Body of pancreas (tissue), 4 donors: ENCODE results near the gene HABP4.

Experiments
- POLR2A ChIP-seq, 3 donors: fragments of 450-650 bp; IDR thresholded peaks; one replicate each; pipeline ENCODE4 v1.6.1; 2016; ENCODE audit warnings: antibody characterized with exemption in 3 of 3, mild to moderate bottlenecking in 2 of 3
- TF ChIP-seq, protein P1 (sequence below), 7 experiments: fragments of 450-650 bp in 4 of 7; fragments of 200-600 bp in 3 of 7; sonication (generic) in 3 of 7; IDR thresholded peaks; one replicate each; pipeline ENCODE4 v1.5.1; 2016 to 2019; ENCODE audit warnings: antibody characterized with exemption in 7 of 7

DNA sequence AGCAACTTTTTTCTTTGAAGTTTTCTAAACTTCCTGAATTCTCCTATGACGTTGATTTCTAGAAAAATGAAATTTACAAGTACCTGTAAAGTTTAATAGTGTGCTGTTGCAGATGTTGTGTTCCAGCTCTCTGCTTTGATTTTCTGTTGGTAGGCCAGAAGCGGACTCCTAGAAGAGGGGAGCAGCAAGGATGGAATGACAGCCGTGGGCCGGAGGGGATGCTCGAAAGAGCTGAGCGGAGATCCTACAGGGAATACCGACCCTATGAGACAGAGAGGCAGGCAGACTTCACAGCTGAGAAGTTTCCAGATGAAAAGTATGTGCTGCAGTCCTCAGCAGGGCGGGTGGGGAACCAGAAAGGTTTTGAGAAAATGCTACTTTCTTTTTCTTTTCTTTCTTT lies 8.3 kb downstream of the HABP4 start:
- no peak for TF ChIP-seq POLR2A (IDR thresholded peaks at IDR 0.05)
- TF ChIP-seq, protein P1, sequence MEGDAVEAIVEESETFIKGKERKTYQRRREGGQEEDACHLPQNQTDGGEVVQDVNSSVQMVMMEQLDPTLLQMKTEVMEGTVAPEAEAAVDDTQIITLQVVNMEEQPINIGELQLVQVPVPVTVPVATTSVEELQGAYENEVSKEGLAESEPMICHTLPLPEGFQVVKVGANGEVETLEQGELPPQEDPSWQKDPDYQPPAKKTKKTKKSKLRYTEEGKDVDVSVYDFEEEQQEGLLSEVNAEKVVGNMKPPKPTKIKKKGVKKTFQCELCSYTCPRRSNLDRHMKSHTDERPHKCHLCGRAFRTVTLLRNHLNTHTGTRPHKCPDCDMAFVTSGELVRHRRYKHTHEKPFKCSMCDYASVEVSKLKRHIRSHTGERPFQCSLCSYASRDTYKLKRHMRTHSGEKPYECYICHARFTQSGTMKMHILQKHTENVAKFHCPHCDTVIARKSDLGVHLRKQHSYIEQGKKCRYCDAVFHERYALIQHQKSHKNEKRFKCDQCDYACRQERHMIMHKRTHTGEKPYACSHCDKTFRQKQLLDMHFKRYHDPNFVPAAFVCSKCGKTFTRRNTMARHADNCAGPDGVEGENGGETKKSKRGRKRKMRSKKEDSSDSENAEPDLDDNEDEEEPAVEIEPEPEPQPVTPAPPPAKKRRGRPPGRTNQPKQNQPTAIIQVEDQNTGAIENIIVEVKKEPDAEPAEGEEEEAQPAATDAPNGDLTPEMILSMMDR (IDR thresholded peaks at IDR 0.05), result no peak
